MM.1S (cell line): ENCODE results near the gene LMOD1.

Experiments
- EZH2 ChIP-seq: fragments of 300-600 bp; sonication (generic); optimal IDR thresholded peaks from 2 replicates; pipeline ENCODE3; 2017; ENCODE audit warnings: low read depth, mild to moderate bottlenecking, antibody characterized with exemption, low read length, mixed read lengths
- TF ChIP-seq, protein P1 (sequence below): fragments of 300-600 bp; sonication (generic); IDR thresholded peaks from 2 replicates; pipeline ENCODE4 v1.5.1; 2016; ENCODE audit warnings: antibody characterized with exemption, low read length, mixed read lengths

DNA sequence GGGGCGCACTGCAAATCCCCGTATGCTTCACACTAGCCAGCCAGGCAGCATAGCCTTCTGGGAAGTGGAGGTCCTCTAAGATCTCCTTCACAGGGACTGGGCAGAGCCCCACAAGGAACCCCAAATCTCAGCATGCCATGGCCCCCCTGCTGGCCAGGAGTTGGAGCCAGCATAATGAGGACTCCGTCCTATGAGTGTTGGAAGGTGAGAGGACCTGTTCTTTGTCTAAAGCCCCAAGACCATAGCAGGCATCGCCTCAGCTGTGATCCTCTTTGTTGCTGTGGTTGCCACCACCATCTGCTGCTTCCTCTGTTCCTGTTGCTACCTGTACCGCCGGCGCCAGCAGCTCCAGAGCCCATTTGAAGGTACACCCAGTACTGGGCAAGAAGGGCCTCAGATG lies 56.1 kb downstream of the LMOD1 start:
- TF ChIP-seq, protein P1, sequence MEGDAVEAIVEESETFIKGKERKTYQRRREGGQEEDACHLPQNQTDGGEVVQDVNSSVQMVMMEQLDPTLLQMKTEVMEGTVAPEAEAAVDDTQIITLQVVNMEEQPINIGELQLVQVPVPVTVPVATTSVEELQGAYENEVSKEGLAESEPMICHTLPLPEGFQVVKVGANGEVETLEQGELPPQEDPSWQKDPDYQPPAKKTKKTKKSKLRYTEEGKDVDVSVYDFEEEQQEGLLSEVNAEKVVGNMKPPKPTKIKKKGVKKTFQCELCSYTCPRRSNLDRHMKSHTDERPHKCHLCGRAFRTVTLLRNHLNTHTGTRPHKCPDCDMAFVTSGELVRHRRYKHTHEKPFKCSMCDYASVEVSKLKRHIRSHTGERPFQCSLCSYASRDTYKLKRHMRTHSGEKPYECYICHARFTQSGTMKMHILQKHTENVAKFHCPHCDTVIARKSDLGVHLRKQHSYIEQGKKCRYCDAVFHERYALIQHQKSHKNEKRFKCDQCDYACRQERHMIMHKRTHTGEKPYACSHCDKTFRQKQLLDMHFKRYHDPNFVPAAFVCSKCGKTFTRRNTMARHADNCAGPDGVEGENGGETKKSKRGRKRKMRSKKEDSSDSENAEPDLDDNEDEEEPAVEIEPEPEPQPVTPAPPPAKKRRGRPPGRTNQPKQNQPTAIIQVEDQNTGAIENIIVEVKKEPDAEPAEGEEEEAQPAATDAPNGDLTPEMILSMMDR: no peak
- no peak for TF ChIP-seq EZH2
